ENCODE results near the gene PRSS8. TPM values are rescaled to one million over a fixed set of nuclear protein-coding genes. Genes with fewer than 3 reads are reported as not detected.

The PRSS8 gene
- 79.1 to 84.3 TPM (median 79.9 TPM) in 3 replicates for total RNA-seq

GRCh38 chr16:31135535-31136286 lies at the start of gene PRSS8:
PRSS8 (minus strand) TSS chr16:31135727; CDS start chr16:31135498, 229 bp downstream.
- no peaks in the 10 kb centered on the region for H3K27me3 Mint-ChIP-seq (ENCODE audit: low read depth)
- H3K9me3 Mint-ChIP-seq: no peaks in the 10 kb centered on the region
- peak within 1 kb of the TSS; percentile 87 for H3K4me3 Mint-ChIP-seq
- H3K4me1 Mint-ChIP-seq: peaks cover 58% of the 10 kb centered on the region
- H3K27ac Mint-ChIP-seq: peak within 1 kb of the TSS; percentile 68
- TF ChIP-seq CTCF (IDR thresholded peaks at IDR 0.05; ENCODE audit: unreplicated experiment): no peak
- peaks cover 7% of the 10 kb centered on the region for H3K36me3 Mint-ChIP-seq
- peak in 1 of 2 experiments; percentile 64 for DNase-seq (ENCODE audit: low spot score in 2 of 2, unreplicated experiment in 2 of 2)

GRCh38 chr16:31184888-31185287 lies 49.4 kb upstream of the PRSS8 start:
- Mint-ChIP-seq H3K4me1 (peaks cover 31% of the 10 kb centered on the region), H3K27ac (peak overlapping the region; percentile 54), H3K9me3 (no peaks in the 10 kb centered on the region), H3K27me3 (ENCODE audit: low read depth) (no peaks in the 10 kb centered on the region), H3K36me3 (peaks cover 47% of the 10 kb centered on the region), H3K4me3 (no peak overlapping the region)
- DNase-seq (ENCODE audit: low spot score in 2 of 2, unreplicated experiment in 2 of 2): no peak
- TF ChIP-seq CTCF (IDR thresholded peaks at IDR 0.05; ENCODE audit: unreplicated experiment): no peak

- H3K36me3 Mint-ChIP-seq: peaks cover 37% of the 10 kb centered on the region
- no peak for DNase-seq (ENCODE audit: low spot score in 2 of 2, unreplicated experiment in 2 of 2)
- H3K9me3 Mint-ChIP-seq: no peaks in the 10 kb centered on the region
- no peak for TF ChIP-seq CTCF (IDR thresholded peaks at IDR 0.05; ENCODE audit: unreplicated experiment)
- peaks cover 35% of the 10 kb centered on the region for H3K4me1 Mint-ChIP-seq
- no peaks in the 10 kb centered on the region for H3K27me3 Mint-ChIP-seq (ENCODE audit: low read depth)
- H3K27ac Mint-ChIP-seq: peak overlapping the region; percentile 42
- peak overlapping the region; percentile 94 for H3K4me3 Mint-ChIP-seq
Measured at GRCh38 chr16:31183432-31184428, 48.2 kb upstream of the PRSS8 start.

GRCh38 chr16:31182391-31182790 lies 46.9 kb upstream of the PRSS8 start:
- no peak for DNase-seq (ENCODE audit: low spot score in 2 of 2, unreplicated experiment in 2 of 2)
- Mint-ChIP-seq H3K4me3 (peak overlapping the region; percentile 94), H3K36me3 (peaks cover 29% of the 10 kb centered on the region), H3K4me1 (peaks cover 35% of the 10 kb centered on the region), H3K27me3 (ENCODE audit: low read depth) (no peaks in the 10 kb centered on the region), H3K9me3 (no peaks in the 10 kb centered on the region), H3K27ac (peak overlapping the region; percentile 47)
- no peak for TF ChIP-seq CTCF (IDR thresholded peaks at IDR 0.05; ENCODE audit: unreplicated experiment)

- H3K9me3 Mint-ChIP-seq: no peaks in the 10 kb centered on the region
- TF ChIP-seq CTCF (IDR thresholded peaks at IDR 0.05; ENCODE audit: unreplicated experiment): no peak
- peak overlapping the region; percentile 100 for H3K27ac Mint-ChIP-seq
- H3K4me1 Mint-ChIP-seq: peaks cover 35% of the 10 kb centered on the region
- H3K27me3 Mint-ChIP-seq (ENCODE audit: low read depth): no peaks in the 10 kb centered on the region
- DNase-seq (ENCODE audit: low spot score in 2 of 2, unreplicated experiment in 2 of 2): peak in 1 of 2 experiments; percentile 41
- peaks cover 18% of the 10 kb centered on the region for H3K36me3 Mint-ChIP-seq
- H3K4me3 Mint-ChIP-seq: peak overlapping the region; percentile 94
Measured at GRCh38 chr16:31181102-31181830, 45.7 kb upstream of the PRSS8 start.

Data from mesothelial cell of epicardium (in vitro differentiated cells).